ENCODE data around the gene PVR.
"Not testable (repeated sequence)": the region's sequence is repeated elsewhere in the genome, so short reads cannot be mapped to it uniquely, and the experiment has no call there.

Gene PVR

DNA sequence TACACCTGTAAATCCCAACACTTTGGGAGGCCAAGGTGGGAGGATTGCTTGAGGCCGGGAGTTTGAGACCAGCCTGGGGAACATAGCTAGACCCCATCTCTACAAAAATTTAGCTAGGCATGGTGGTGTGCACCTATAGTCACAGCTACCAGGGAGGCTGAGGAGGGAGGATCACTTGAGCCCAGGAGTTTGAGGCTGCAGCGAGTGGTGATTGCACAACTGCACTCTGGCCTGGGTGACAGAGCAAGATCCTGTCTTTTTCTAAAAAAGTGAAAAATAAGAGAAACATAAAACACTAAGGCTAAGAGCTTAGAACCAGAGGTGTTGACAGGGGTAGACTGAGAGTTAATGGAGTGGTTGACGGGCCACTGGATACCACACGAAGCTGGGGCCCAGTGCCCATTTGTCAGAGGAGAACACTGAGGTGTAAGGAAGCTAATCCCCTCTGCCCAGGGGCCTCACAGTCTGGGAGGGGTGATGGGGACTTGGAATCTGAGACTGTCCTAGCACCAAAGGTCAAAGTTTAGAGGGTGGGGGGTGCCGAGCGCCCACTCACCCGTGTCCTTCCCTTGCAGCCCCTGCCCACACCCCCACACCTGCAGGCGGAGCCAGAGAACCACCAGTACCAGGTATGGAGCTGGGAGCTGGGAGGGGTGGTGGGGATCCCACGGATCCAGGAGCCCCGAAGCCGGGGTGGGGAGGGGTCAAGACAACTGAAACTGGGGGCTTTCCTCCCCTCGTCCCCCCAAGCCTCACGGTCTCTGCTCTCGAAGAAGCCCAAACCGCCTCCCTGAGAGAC, 38.5 kb downstream of the PVR start:
- H3K27me3 ChIP-seq (replicated peaks) = no peaks in the 10 kb centered on the region
- no peak overlapping the region for H3K4me3 ChIP-seq (ENCODE audit: low read depth, low read length)
- H3K36me3 ChIP-seq (replicated peaks) = no peaks in the 10 kb centered on the region
- in situ Hi-C loops (cut with HindIII; ENCODE audit: low pct_ligation_motif_present, low sequenced_read_pairs) = no loop called here
- TF ChIP-seq, protein P1, sequence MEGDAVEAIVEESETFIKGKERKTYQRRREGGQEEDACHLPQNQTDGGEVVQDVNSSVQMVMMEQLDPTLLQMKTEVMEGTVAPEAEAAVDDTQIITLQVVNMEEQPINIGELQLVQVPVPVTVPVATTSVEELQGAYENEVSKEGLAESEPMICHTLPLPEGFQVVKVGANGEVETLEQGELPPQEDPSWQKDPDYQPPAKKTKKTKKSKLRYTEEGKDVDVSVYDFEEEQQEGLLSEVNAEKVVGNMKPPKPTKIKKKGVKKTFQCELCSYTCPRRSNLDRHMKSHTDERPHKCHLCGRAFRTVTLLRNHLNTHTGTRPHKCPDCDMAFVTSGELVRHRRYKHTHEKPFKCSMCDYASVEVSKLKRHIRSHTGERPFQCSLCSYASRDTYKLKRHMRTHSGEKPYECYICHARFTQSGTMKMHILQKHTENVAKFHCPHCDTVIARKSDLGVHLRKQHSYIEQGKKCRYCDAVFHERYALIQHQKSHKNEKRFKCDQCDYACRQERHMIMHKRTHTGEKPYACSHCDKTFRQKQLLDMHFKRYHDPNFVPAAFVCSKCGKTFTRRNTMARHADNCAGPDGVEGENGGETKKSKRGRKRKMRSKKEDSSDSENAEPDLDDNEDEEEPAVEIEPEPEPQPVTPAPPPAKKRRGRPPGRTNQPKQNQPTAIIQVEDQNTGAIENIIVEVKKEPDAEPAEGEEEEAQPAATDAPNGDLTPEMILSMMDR (IDR thresholded peaks at IDR 0.05; ENCODE audit: low read depth, low read length, missing control alignments) = no peak
- no peak overlapping the region for H3K27ac ChIP-seq
- DNase-seq = no peak

DNA sequence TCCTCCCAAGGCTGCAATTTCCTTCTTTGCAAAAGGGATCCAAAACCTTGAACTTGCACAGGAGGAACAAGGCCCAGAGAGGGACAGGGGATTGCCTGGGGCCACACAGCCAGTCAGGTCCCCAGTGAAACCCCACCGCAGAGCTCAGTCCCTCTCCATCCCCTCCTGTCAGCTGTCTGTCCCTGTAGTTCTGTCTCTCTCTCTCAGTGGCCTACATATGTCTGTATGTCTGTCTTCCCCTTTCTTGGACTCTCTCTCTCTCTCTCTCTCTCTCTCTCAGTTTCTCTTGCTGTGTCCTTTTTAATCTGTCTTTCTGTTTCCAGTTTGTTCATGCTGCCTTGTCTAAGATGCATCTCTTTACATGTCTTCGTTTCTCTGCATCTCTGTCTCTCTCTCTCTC, 39.1 kb downstream of the PVR start:
- in situ Hi-C loops (cut with HindIII; ENCODE audit: low pct_ligation_motif_present, low sequenced_read_pairs) = no loop called here
- Histone ChIP-seq H3K27me3 (replicated peaks) (no peaks in the 10 kb centered on the region), H3K4me3 (ENCODE audit: low read depth, low read length) (no peak overlapping the region), H3K36me3 (replicated peaks) (no peaks in the 10 kb centered on the region), H3K27ac (no peak overlapping the region)
- TF ChIP-seq, protein P1 (IDR thresholded peaks at IDR 0.05; ENCODE audit: low read depth, low read length, missing control alignments) = no peak
- no peak for DNase-seq

DNA sequence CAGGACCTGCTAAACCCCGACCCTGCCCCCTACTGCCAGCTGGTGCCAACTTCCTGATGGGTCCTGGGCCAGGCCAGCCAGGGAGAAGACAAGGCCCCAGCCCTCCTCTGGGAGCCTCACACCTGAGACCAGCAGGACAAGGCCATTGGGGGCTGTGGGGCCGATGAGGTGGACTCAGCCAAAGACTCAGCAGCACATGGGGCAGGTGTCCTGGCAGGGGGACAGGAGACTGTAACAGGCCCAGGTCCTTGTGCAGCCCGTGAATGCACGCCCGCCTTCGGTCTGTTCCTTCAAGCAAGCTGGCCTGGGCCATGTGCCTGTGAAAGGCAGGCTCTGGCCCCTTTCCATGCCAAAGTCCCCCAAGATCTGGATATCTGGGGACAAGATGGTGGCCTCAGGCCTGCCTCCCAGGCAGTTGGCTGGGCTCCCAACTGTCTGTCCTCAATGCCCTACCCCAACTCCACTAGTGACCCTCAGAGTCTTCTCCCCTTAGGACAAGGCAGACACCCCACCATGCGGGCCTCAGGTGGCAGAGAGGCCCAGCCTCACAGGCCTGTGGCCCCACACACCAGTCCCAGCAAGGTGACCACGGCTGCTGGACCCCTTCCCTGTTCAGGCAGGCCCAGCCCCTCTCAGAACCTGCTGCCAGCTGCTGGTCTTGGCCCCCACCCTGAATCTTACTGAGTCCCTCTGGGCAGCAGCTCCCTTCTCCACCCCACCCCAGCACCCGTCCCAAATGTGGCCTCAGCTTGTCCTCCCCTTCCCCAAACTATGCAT, 39.9 kb downstream of the PVR start:
- DNase-seq = no peak
- no peaks in the 10 kb centered on the region for H3K36me3 ChIP-seq (replicated peaks)
- TF ChIP-seq, protein P1 (IDR thresholded peaks at IDR 0.05; ENCODE audit: low read depth, low read length, missing control alignments) = no peak
- H3K4me3 ChIP-seq (ENCODE audit: low read depth, low read length) = no peak overlapping the region
- H3K27ac ChIP-seq = no peak overlapping the region
- no peaks in the 10 kb centered on the region for H3K27me3 ChIP-seq (replicated peaks)
- in situ Hi-C loops (cut with HindIII; ENCODE audit: low pct_ligation_motif_present, low sequenced_read_pairs) = no loop called here

DNA sequence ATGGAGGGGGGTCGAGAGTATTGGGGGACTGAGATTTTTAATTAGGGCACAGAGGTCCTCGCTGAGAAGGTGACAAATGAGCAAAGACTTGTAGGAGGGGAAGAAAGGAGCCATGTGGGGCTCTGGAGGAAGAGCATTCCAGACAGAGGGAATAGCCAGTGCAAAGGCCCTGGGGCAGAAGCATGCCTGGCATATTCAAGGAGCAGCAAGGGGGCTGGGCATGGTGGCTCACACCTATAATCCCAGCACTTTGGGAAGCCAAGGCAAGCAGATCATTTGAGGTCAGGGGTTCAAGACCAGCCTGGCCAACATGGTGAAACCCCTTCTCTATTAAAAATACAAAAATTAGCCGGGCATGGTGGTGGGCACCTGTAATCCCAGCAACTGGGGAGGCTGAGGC, 40.7 kb downstream of the PVR start:
- H3K4me3 ChIP-seq (ENCODE audit: low read depth, low read length); H3K27me3 ChIP-seq (replicated peaks); H3K36me3 ChIP-seq (replicated peaks); in situ Hi-C loops (cut with HindIII; ENCODE audit: low pct_ligation_motif_present, low sequenced_read_pairs); DNase-seq: not testable (repeated sequence)
- peak overlapping the region; percentile 64 for H3K27ac ChIP-seq

DNA sequence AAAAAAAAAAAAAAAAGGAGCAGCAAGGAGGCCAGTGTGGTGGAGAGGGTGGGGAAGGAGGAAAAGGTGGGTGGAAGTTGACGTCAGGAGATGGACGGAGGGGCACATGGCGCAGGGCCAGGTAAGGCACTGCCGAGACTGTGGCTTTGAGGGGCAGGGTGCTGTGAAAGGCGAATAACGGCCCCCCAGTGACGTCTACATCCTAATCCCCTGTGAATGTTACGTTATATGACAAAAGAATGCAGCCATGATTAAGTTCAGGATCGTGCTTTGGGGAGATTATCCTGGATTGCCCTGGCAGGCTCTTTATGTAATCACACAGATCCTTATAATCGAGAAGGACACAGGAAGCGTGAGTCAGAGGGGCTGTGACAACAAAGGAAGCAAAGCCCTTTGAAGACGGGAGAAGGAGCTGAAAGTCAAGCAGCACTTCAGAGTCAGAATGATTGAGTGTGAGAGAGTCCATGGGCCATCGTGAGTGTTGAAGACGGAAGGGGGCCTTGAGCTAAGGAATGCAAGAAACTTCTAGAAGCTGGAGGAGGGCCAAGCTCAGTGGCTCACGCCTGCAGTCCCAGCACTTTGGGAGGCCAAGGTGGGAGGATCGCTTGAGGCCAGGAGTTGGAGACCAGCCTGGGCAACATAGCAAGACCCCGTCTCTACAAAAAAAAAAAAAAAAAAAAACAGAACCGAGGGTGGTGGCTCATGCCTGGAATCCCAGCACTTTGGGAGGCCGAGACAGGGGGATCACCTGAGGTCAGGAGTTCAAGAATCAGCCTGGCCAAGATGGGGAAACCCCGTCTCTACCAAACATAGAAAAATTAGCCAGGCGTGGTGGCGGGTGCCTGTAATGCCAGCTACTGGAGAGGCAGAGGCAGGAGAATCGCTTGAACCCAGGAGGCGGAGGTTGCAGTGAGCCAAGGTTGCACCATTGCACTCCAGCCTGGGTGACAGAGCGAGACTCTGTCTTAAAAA, 41.5 kb downstream of the PVR start:
- Histone ChIP-seq H3K27ac (peak overlapping the region; percentile 64), H3K27me3 (replicated peaks) (no peaks in the 10 kb centered on the region), H3K4me3 (ENCODE audit: low read depth, low read length) (no peak overlapping the region), H3K36me3 (replicated peaks) (no peaks in the 10 kb centered on the region)
- peak; percentile 94 for DNase-seq
- TF ChIP-seq, protein P1 (IDR thresholded peaks at IDR 0.05; ENCODE audit: low read depth, low read length, missing control alignments) = no peak
- in situ Hi-C loops (cut with HindIII; ENCODE audit: low pct_ligation_motif_present, low sequenced_read_pairs) = no loop called here

Data from brain microvascular endothelial cell (primary cell).